ENCODE measurements around the gene SORL1-AS1.

The SORL1-AS1 gene

DNA sequence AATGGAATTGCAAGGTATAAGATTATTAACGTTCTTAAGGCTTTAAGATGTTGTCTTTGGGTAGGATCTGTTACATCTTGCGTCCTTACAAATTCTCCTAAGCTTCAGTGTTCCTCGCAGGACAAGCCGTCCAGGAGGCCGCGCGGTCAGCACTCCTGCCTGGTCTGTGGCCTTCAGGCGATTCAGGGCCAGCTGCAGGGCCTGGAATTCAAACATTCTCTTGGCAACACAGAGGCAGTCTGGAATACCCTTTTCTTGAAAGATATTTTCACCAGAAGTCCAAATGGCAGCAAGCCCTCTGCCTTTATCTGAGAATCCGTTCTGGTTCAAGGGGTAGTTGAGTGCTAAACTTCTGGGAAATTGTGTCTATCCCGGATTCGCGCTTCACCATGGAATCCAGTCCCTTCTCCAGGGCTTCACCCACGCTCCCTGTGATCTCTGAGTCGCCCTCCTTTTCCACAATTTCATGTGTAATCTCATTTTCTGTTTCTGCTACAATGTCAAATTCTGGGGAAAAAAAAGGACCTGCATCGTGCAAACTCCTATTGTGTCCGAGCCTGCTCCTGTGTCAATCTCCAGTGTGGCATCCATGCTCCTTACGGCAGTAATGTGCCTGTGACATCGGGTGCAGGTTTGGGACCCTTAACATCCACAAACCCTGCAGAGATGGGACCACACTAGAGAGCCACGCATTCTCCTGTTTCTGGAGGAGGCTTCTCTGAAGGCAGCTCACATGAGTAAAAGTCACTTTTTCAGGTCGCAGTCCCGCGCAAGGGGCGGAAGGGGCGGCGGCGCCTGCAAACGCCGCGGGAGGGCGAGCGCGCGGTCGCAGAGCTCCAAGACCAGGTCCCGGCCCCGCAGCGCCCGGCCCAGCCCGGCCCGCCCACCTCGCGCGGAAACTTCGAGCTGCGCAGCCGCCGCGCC lies 26.0 kb downstream of the SORL1-AS1 start (continued):
- no peak for TF ChIP-seq IRF2 (CRISPR knock-in tag; IDR thresholded peaks at IDR 0.05; ENCODE audit: borderline replicate concordance, low read depth)
- no peak for TF ChIP-seq ZNF671 (CRISPR knock-in tag; IDR thresholded peaks at IDR 0.05)
- TF ChIP-seq TP53 (CRISPR knock-in tag; IDR thresholded peaks at IDR 0.05): 0 out of 2 replicates have a peak, but pooled peaks have one; percentile 27
- TF ChIP-seq CREB1 (CRISPR knock-in tag; IDR thresholded peaks at IDR 0.05): no peak
- no peak for TF ChIP-seq FOXJ3 (CRISPR knock-in tag; IDR thresholded peaks at IDR 0.05; ENCODE audit: borderline replicate concordance)
- TF ChIP-seq, protein P1, sequence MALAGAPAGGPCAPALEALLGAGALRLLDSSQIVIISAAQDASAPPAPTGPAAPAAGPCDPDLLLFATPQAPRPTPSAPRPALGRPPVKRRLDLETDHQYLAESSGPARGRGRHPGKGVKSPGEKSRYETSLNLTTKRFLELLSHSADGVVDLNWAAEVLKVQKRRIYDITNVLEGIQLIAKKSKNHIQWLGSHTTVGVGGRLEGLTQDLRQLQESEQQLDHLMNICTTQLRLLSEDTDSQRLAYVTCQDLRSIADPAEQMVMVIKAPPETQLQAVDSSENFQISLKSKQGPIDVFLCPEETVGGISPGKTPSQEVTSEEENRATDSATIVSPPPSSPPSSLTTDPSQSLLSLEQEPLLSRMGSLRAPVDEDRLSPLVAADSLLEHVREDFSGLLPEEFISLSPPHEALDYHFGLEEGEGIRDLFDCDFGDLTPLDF (CRISPR knock-in tag; IDR thresholded peaks at IDR 0.05): no peak
- 0 out of 2 replicates have a peak, but pooled peaks have one; percentile 23 for TF ChIP-seq SP1 (CRISPR knock-in tag; conservative IDR thresholded peaks at IDR 0.05)
- no peak for TF ChIP-seq SMAD4 (CRISPR knock-in tag; IDR thresholded peaks at IDR 0.05)
- TF ChIP-seq MYBL2 (CRISPR knock-in tag; IDR thresholded peaks at IDR 0.05): no peak
- TF ChIP-seq ATF1 (CRISPR knock-in tag; IDR thresholded peaks at IDR 0.05): no peak
- no peak for TF ChIP-seq GTF2I (CRISPR knock-in tag; conservative IDR thresholded peaks at IDR 0.05)

DNA sequence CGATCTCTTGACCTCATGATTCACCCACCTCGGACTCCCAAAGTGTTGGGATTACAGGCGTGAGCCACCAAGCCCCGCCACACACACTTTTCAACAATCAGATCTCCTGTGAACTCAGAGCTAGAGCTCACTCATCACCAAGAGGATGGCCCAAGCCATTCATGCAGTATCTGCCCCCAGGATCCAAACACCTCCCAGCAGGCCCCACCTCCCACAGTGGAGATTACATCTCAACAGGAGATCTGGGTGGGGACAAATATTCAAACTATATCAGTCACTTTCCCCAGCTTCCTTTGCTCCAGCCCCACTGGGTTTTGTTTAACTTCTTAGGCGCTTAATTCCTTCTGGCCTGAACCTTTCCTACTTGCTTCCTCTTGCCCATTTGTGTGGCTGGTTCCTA lies 26.9 kb downstream of the SORL1-AS1 start:
- Mint-ChIP-seq H3K4me1 (peaks cover 19% of the 10 kb centered on the region), H3K4me3 (no peak overlapping the region)
- TF ChIP-seq, protein P2, sequence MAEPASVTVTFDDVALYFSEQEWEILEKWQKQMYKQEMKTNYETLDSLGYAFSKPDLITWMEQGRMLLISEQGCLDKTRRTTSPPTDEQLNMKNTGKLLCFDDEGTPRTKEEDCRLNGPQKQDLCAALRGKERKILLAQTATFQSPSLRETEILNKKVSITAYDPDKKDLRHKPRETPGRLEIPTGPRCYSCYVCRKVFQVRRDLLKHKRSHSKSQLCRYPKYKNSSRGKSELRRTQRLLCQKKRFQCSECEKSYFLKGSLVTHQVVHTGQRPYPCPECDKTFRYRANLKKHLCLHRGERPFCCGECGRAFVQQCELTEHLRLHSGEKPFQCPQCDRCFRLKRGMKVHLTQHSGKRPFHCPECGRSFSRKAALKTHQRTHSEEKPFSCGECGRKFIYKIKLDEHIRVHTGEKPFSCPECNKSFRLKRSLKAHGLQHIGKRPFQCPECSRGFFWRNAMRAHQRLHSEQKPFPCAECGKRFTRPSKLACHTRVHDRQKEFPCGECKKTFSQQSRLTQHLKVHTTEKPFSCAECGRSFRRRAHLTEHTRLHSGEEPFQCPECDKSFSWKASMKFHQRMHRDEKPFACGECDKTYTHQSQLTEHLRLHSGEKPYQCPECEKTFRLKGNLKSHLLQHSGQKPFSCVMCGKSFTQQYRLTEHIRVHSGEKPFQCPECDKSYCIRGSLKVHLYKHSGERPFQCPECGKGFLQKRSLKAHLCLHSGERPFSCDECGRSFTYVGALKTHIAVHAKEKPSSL (CRISPR knock-in tag; conservative IDR thresholded peaks at IDR 0.05): no peak
- TF ChIP-seq FOXP1 (CRISPR knock-in tag; IDR thresholded peaks at IDR 0.05; ENCODE audit: borderline replicate concordance) (no peak), CREB1 (CRISPR knock-in tag; IDR thresholded peaks at IDR 0.05) (no peak), GRHL2 (CRISPR knock-in tag; IDR thresholded peaks at IDR 0.05; ENCODE audit: insufficient replicate concordance, severe bottlenecking) (no peak)
- TF ChIP-seq, protein P3, sequence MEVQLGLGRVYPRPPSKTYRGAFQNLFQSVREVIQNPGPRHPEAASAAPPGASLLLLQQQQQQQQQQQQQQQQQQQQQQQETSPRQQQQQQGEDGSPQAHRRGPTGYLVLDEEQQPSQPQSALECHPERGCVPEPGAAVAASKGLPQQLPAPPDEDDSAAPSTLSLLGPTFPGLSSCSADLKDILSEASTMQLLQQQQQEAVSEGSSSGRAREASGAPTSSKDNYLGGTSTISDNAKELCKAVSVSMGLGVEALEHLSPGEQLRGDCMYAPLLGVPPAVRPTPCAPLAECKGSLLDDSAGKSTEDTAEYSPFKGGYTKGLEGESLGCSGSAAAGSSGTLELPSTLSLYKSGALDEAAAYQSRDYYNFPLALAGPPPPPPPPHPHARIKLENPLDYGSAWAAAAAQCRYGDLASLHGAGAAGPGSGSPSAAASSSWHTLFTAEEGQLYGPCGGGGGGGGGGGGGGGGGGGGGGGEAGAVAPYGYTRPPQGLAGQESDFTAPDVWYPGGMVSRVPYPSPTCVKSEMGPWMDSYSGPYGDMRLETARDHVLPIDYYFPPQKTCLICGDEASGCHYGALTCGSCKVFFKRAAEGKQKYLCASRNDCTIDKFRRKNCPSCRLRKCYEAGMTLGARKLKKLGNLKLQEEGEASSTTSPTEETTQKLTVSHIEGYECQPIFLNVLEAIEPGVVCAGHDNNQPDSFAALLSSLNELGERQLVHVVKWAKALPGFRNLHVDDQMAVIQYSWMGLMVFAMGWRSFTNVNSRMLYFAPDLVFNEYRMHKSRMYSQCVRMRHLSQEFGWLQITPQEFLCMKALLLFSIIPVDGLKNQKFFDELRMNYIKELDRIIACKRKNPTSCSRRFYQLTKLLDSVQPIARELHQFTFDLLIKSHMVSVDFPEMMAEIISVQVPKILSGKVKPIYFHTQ (CRISPR knock-in tag; IDR thresholded peaks at IDR 0.05): no peak
- TF ChIP-seq, protein P4, sequence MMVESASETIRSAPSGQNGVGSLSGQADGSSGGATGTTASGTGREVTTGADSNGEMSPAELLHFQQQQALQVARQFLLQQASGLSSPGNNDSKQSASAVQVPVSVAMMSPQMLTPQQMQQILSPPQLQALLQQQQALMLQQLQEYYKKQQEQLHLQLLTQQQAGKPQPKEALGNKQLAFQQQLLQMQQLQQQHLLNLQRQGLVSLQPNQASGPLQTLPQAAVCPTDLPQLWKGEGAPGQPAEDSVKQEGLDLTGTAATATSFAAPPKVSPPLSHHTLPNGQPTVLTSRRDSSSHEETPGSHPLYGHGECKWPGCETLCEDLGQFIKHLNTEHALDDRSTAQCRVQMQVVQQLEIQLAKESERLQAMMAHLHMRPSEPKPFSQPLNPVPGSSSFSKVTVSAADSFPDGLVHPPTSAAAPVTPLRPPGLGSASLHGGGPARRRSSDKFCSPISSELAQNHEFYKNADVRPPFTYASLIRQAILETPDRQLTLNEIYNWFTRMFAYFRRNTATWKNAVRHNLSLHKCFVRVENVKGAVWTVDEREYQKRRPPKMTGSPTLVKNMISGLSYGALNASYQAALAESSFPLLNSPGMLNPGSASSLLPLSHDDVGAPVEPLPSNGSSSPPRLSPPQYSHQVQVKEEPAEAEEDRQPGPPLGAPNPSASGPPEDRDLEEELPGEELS (CRISPR knock-in tag; IDR thresholded peaks at IDR 0.05): no peak
- TF ChIP-seq, protein P5, sequence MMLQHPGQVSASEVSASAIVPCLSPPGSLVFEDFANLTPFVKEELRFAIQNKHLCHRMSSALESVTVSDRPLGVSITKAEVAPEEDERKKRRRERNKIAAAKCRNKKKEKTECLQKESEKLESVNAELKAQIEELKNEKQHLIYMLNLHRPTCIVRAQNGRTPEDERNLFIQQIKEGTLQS (CRISPR knock-in tag; conservative IDR thresholded peaks at IDR 0.05): no peak
- TF ChIP-seq, protein P6, sequence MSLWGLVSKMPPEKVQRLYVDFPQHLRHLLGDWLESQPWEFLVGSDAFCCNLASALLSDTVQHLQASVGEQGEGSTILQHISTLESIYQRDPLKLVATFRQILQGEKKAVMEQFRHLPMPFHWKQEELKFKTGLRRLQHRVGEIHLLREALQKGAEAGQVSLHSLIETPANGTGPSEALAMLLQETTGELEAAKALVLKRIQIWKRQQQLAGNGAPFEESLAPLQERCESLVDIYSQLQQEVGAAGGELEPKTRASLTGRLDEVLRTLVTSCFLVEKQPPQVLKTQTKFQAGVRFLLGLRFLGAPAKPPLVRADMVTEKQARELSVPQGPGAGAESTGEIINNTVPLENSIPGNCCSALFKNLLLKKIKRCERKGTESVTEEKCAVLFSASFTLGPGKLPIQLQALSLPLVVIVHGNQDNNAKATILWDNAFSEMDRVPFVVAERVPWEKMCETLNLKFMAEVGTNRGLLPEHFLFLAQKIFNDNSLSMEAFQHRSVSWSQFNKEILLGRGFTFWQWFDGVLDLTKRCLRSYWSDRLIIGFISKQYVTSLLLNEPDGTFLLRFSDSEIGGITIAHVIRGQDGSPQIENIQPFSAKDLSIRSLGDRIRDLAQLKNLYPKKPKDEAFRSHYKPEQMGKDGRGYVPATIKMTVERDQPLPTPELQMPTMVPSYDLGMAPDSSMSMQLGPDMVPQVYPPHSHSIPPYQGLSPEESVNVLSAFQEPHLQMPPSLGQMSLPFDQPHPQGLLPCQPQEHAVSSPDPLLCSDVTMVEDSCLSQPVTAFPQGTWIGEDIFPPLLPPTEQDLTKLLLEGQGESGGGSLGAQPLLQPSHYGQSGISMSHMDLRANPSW (CRISPR knock-in tag; conservative IDR thresholded peaks at IDR 0.05; ENCODE audit: low read depth): no peak
- TF ChIP-seq, protein P1 (CRISPR knock-in tag; IDR thresholded peaks at IDR 0.05): no peak
- TF ChIP-seq, protein P7, sequence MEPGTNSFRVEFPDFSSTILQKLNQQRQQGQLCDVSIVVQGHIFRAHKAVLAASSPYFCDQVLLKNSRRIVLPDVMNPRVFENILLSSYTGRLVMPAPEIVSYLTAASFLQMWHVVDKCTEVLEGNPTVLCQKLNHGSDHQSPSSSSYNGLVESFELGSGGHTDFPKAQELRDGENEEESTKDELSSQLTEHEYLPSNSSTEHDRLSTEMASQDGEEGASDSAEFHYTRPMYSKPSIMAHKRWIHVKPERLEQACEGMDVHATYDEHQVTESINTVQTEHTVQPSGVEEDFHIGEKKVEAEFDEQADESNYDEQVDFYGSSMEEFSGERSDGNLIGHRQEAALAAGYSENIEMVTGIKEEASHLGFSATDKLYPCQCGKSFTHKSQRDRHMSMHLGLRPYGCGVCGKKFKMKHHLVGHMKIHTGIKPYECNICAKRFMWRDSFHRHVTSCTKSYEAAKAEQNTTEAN (CRISPR knock-in tag; IDR thresholded peaks at IDR 0.05): no peak

More for the DNA sequence above, 26.9 kb downstream of the SORL1-AS1 start:
- ChIA-PET CTCF (interaction anchor here (1.1 to 1.7 kb wide), 2 partner anchors 41 to 106 kb away, joined by 3 to 6 read pairs; no protein-coding TSS in a partner anchor), POLR2A (no interaction called here)
- peaks cover 20% of the 10 kb centered on the region for H3K9me3 Mint-ChIP-seq
- no peak for ATAC-seq
- H3K27ac Mint-ChIP-seq: no peak overlapping the region
- H3K27me3 Mint-ChIP-seq (ENCODE audit: low read depth): peaks cover 23% of the 10 kb centered on the region
- DNase-seq (ENCODE audit: low spot score): no peak
- 0 out of 2 replicates have a peak, but pooled peaks cover 5% of the 10 kb centered on the region for H3K36me3 Mint-ChIP-seq

Data from WTC11 (cell line).